NCI-H1105 treated with DMSO at 0.1 percent for 48 hours (cell line): ENCODE data around the gene TMEM150B.

Experiments used
- DNase-seq: peaks from one replicate; lab custom pipeline; 2025; lab: John Stamatoyannopoulos, UW

Gene TMEM150B

GRCh38 chr19:55278391-55279135, 46.6 kb downstream of the TMEM150B start:
- DNase-seq: no peak

- DNase-seq: no peak
Observed at GRCh38 chr19:55277494-55277893, 47.6 kb downstream of the TMEM150B start.

GRCh38 chr19:55276720-55277430, 48.3 kb downstream of the TMEM150B start:
- DNase-seq: no peak

- no peak for DNase-seq
Observed at GRCh38 chr19:55275851-55276719, 49.1 kb downstream of the TMEM150B start.

- DNase-seq: peak; percentile 88
Observed at GRCh38 chr19:55273978-55274707, 51.0 kb downstream of the TMEM150B start.

- DNase-seq: no peak
Observed at GRCh38 chr19:55272142-55272541, 53.0 kb downstream of the TMEM150B start.

- DNase-seq: no peak
Observed at GRCh38 chr19:55270172-55270942, 54.8 kb downstream of the TMEM150B start.

GRCh38 chr19:55269299-55269698, 55.8 kb downstream of the TMEM150B start:
- no peak for DNase-seq

GRCh38 chr19:55266840-55267239, 58.3 kb downstream of the TMEM150B start:
- no peak for DNase-seq

- no peak for DNase-seq
Observed at GRCh38 chr19:55266404-55266803, 58.7 kb downstream of the TMEM150B start.

- no peak for DNase-seq
Observed at GRCh38 chr19:55265723-55266386, 59.3 kb downstream of the TMEM150B start.

- DNase-seq: no peak
Observed at GRCh38 chr19:55265173-55265572, 60.0 kb downstream of the TMEM150B start.

GRCh38 chr19:55264531-55264930, 60.6 kb downstream of the TMEM150B start:
- DNase-seq: no peak
